ENCODE results near the gene NACC2. TPM values are rescaled to one million over a fixed set of nuclear protein-coding genes. Genes with fewer than 3 reads are reported as not detected.
"Not testable (repeated sequence)": the region's sequence is repeated elsewhere in the genome, so short reads cannot be mapped to it uniquely, and the experiment has no call there.

NACC2 gene
- polyA plus RNA-seq, 4 donors: 6.9 to 9.9 (median 9.6) TPM

- DNase-seq (ENCODE audit: low read depth in 4 of 4, low spot score in 2 of 4): no peak
Measured at GRCh38 chr9:136112541-136112940, 17.5 kb upstream of the NACC2 start.

DNA sequence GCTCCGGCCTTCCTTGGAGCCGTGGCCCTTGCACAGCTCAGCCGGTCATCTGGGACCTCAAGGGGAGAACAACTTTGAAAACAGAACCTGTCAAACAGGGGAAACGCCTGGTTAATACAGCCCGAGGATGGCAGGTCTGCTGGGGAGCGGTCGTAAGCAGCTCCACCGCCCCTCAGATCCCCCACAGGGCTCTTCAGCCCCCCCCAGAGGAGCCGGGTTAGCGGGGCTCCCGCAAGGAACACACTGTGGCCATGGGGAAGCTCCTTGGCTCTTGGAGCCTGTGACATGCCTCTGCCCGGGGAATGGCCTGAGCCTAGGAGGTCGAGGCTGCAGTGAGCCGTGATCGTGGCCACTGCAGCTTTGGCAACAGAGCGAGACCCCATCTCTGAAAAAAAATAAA lies 16.8 kb upstream of the NACC2 start:
- DNase-seq (ENCODE audit: low read depth in 4 of 4, low spot score in 2 of 4): no peak

GRCh38 chr9:136111190-136111589 lies 16.1 kb upstream of the NACC2 start:
- DNase-seq (ENCODE audit: low read depth in 4 of 4, low spot score in 2 of 4): no peak

GRCh38 chr9:136110082-136111061 lies 15.3 kb upstream of the NACC2 start:
- DNase-seq (ENCODE audit: low read depth in 4 of 4, low spot score in 2 of 4): no peak

DNA sequence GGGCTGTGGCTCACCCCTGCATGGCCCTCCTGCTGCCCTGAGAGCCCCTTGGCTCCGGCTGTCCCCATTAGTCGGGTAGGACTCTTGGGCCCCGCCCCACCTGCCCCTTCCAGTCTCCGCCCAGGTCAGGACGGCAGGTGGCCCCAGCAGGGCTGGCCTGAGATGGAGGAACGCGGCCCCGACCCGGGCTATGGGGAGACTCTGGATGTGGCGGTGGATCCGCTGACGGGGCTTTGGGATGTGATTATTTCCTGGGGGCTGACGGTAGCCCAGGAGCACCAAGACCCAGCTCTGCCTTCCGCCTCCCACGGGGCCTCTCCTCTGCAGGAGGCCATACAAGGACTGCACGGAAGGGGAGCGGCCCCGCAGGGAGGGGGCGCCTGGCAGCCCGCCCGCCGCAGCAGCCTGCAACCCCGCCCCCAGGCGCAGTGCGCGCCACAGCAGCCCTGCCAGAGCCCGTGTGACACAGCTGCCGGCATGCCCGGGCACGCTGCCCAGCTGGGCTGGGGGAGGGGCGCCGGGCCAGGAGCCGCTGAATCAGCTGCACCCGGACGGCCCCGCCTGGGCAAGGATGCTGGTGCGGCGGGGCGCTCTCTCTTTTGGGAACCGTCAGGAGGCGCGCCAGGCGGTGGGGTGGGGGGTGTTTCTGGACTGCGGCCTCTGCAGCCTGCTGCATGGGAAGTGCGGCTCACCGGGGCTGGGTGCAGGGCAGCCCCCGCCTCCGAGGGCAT lies 14.4 kb upstream of the NACC2 start:
- peak in 2 of 4 donors; percentile 61 to 62 for DNase-seq (ENCODE audit: low read depth in 4 of 4, low spot score in 2 of 4)

DNA sequence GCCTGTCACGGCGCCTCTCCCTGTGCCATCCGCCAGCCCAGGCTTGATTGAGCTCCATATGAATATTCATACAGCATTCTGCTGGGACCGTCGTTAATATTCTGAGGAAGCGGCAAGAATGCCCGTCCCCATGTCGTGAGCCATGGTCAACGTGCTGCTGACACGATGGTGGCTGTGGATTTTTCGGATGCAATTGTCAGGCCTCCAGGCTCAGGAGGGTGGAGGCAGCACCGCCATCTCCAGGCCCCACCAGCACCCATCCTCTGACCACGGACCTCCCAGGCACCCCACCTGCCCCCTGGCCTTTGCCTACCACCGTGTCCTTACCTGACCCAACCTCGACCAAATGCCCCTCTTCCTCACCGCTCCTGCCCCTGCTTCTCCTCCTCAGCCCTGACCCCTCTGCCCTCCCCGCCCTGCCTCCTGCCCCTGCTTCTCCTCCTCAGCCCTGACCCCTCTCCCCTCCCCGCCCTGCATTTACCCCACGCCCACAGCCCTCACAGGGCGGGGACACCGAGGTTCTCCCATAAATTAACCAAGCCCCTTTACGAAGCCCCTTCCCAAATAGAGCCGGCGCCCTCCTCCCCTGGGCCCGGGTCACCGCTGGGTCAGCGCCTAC lies 13.7 kb upstream of the NACC2 start:
- DNase-seq (ENCODE audit: low read depth in 4 of 4, low spot score in 2 of 4): no peak

GRCh38 chr9:136107953-136108647 lies 13.0 kb upstream of the NACC2 start:
- no peak for DNase-seq (ENCODE audit: low read depth in 4 of 4, low spot score in 2 of 4)

- no peak for DNase-seq (ENCODE audit: low read depth in 4 of 4, low spot score in 2 of 4)
Measured at GRCh38 chr9:136107155-136107952, 12.3 kb upstream of the NACC2 start.

DNA sequence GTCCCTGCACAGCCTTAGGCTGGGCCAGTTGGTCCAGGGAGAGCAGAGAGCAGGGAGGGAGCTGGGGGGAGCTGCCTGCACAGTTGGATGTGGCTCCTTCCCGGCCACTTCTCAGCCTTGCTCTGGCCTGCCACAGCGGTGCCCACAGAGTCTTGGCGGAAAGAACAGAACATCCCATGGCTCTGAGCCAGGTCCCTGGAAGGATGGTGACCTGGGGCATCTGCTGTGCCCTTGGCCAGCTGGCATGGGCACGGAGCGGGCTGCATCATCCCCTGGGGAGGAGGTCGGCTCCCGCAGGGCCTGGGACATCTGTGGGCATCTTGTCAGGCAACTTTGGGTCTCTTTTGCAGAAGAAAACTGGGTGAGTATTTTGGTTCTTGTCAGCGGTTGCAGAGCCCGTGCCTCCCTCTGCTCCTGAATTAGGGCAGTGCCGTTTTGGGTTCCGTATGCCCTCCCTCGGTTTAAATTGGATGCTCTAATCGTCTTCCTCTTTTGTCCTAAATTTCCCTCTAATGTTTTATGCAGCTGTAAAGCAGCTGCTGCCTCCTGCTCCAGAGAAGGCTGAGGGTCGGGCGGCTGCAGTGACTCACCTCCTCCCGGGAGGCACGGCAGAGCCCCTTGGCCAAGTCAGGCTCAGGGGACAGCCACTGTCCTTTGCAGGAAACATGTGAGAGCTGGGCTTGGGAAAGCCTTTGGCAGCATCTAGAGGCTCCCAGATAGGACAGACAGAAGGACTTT lies 10.5 kb upstream of the NACC2 start:
- DNase-seq (ENCODE audit: low read depth in 4 of 4, low spot score in 2 of 4): no peak

GRCh38 chr9:136104916-136105315 lies 9.8 kb upstream of the NACC2 start:
- no peak for DNase-seq (ENCODE audit: low read depth in 4 of 4, low spot score in 2 of 4)

DNA sequence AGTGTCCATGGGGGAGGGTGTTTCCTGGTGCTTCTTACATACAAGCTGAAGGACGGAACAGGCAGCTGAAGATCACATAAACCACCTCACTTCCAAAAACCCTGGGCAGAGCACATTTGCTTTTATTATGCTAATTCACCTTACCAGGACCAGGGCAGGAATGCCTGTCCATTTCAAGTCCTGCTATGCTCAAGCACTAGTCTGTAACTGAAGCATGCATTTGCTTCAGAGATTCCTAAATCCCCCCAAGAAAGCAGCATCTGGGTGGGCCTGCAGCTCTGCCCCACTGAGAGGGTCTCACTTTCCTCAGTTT lies 9.4 kb upstream of the NACC2 start:
- DNase-seq (ENCODE audit: low read depth in 4 of 4, low spot score in 2 of 4): no peak

- no peak for DNase-seq (ENCODE audit: low read depth in 4 of 4, low spot score in 2 of 4)
Measured at GRCh38 chr9:136103651-136104487, 8.8 kb upstream of the NACC2 start.

DNA sequence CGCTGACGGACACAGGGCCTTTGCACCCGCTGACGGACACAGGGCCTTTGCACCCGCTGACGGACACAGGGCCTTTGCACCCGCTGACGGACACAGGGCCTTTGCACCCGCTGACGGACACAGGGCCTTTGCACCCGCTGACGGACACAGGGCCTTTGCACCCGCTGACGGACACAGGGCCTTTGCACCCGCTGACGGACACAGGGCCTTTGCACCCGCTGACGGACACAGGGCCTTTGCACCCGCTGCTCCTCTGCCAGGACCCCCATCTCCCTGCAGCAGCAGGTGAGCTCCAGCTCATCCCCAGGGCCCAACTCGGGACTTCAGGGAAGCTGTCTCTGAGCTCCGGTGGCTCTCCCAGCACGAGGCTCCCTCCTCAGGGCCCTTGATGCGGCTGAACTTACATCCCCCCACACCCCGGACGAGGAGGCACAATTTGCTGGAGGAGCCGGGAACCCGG lies 6.6 kb upstream of the NACC2 start:
- DNase-seq (ENCODE audit: low read depth in 4 of 4, low spot score in 2 of 4): not testable (repeated sequence)

- no peak for DNase-seq (ENCODE audit: low read depth in 4 of 4, low spot score in 2 of 4)
Measured at GRCh38 chr9:136100700-136101614, 5.9 kb upstream of the NACC2 start.

GRCh38 chr9:136099542-136099941 lies 4.5 kb upstream of the NACC2 start:
- DNase-seq (ENCODE audit: low read depth in 4 of 4, low spot score in 2 of 4): no peak

DNA sequence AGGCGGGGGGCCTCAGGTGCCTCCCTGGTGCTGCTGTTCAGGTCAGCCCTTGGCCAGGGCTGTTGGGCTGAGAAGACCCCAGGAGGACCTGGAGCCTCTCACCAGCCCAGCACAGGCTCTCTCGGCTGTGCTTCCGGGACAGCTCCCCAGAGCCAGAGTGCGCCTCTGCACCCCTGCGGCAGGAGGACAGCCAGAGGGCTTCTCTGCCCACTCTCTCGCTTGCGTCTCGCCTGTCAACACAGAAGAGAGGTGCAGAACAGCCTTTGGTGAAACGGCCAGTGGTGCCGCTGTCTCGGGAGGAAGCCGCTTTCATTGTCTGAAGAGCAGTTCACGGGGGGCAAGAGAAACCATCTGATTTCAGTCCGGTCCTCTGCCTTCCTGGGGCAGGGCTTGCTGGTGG lies 3.8 kb upstream of the NACC2 start:
- no peak for DNase-seq (ENCODE audit: low read depth in 4 of 4, low spot score in 2 of 4)

DNA sequence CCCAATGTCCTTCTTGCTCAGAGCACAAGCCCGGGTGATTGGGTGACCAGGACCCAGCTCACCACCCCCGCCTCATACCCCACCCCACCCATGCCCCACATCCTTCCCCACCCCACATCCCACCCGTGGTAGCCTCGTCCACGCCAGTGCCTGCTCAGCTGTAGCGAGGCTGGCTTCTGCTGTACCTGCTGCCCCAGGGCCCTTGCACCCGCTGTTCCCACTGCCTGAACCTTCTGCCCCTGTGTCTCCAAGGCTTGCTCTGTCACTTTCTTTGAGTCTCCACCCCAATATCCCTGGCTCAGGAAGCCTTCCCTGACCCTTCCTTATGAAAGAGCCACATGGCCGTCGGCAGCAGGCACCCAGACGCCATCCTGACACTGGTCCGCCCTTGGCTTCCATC lies 3.1 kb upstream of the NACC2 start:
- DNase-seq (ENCODE audit: low read depth in 4 of 4, low spot score in 2 of 4): no peak
